ENCODE measurements around the gene ACADVL.
A peak's percentile ranks its signal among the peaks of the same experiment; 100 is the strongest.

ACADVL gene

GRCh38 chr17:7217113-7217987, 2.4 kb upstream of the ACADVL start:
- peak; percentile 81 for DNase-seq (ENCODE audit: low read depth)

- DNase-seq (ENCODE audit: low read depth): no peak
These were observed 1.6 kb upstream of the ACADVL start for GRCh38 chr17:7218166-7218565.

- DNase-seq (ENCODE audit: low read depth): no peak
These were observed 980 bp upstream of the ACADVL start for GRCh38 chr17:7218758-7219157.

- DNase-seq (ENCODE audit: low read depth): no peak
These were observed 418 bp upstream of the ACADVL start for GRCh38 chr17:7219229-7219811.

- DNase-seq (ENCODE audit: low read depth): peak; percentile 69
These were observed 997 bp downstream of the ACADVL start for GRCh38 chr17:7220593-7221277.

GRCh38 chr17:7221278-7222092, 1.7 kb downstream of the ACADVL start:
- no peak for DNase-seq (ENCODE audit: low read depth)

- DNase-seq (ENCODE audit: low read depth): no peak
These were observed 2.6 kb downstream of the ACADVL start for GRCh38 chr17:7222093-7222971.

- no peak for DNase-seq (ENCODE audit: low read depth)
These were observed 3.2 kb downstream of the ACADVL start for GRCh38 chr17:7222972-7223292.

- no peak for DNase-seq (ENCODE audit: low read depth)
These were observed 3.6 kb downstream of the ACADVL start for GRCh38 chr17:7223375-7223774.

- no peak for DNase-seq (ENCODE audit: low read depth)
These were observed 4.4 kb downstream of the ACADVL start for GRCh38 chr17:7224110-7224509.

- no peak for DNase-seq (ENCODE audit: low read depth)
These were observed 4.9 kb downstream of the ACADVL start for GRCh38 chr17:7224661-7225111.

GRCh38 chr17:7225711-7226331, 6.1 kb downstream of the ACADVL start:
- DNase-seq (ENCODE audit: low read depth): no peak

- DNase-seq (ENCODE audit: low read depth): no peak
These were observed 7.3 kb downstream of the ACADVL start for GRCh38 chr17:7226721-7227710.

- DNase-seq (ENCODE audit: low read depth): no peak
These were observed 9.2 kb downstream of the ACADVL start for GRCh38 chr17:7228920-7229319.

GRCh38 chr17:7229504-7229903, 9.8 kb downstream of the ACADVL start:
- no peak for DNase-seq (ENCODE audit: low read depth)

GRCh38 chr17:7232114-7232513, 12.4 kb downstream of the ACADVL start:
- DNase-seq (ENCODE audit: low read depth): no peak

- DNase-seq (ENCODE audit: low read depth): no peak
These were observed 14.0 kb downstream of the ACADVL start for GRCh38 chr17:7233701-7234082.

- peak; percentile 95 for DNase-seq (ENCODE audit: low read depth)
These were observed 14.6 kb downstream of the ACADVL start, which contains the start of gene DVL2 for GRCh38 chr17:7234083-7234951. Gene DVL2, minus strand, starts transcription at chr17:7234517. Its CDS starts 255 bp downstream, at chr17:7234262.

Data from EH (cell line).